GM10266 (cell line): ENCODE results near the gene SHMT2.
A peak's percentile ranks its signal among the peaks of the same experiment; 100 is the strongest.
"Not testable (repeated sequence)": the region's sequence is repeated elsewhere in the genome, so short reads cannot be mapped to it uniquely, and the experiment has no call there.

Experiments
- DNase-seq: peaks from one replicate; pipeline ENCODE4 v3.0.0; 2012; ENCODE audit errors: extremely low spot score
- CTCF ChIP-seq: IDR thresholded peaks from 2 replicates; pipeline ENCODE4 v1.5.1; 2012; ENCODE audit warnings: mild to moderate bottlenecking, low read depth; ENCODE audit not compliant: control insufficient read depth, insufficient read depth; ENCODE audit errors: missing control alignments

SHMT2 gene

GRCh38 chr12:57276935-57277563 lies 47.5 kb downstream of the SHMT2 start:
- no peak for DNase-seq
- TF ChIP-seq CTCF = peak; percentile 36

- no peak for DNase-seq
- TF ChIP-seq CTCF = no peak
These were observed 49.2 kb downstream of the SHMT2 start for GRCh38 chr12:57278465-57279381.

- TF ChIP-seq CTCF = no peak
- DNase-seq = peak; percentile 73
These were observed 50.9 kb downstream of the SHMT2 start for GRCh38 chr12:57280211-57281062.

GRCh38 chr12:57282073-57282472 lies 52.6 kb downstream of the SHMT2 start:
- DNase-seq = not testable (repeated sequence)
